ENCODE measurements around the gene POTEB. TPM values are rescaled to one million over a fixed set of nuclear protein-coding genes. Genes with fewer than 3 reads are reported as not detected.
"Not testable (repeated sequence)": the region's sequence is repeated elsewhere in the genome, so short reads cannot be mapped to it uniquely, and the experiment has no call there.

The POTEB gene
- total RNA-seq (2021; fragmentation: NEBNext Ultra II Directional; extraction: Animal tissue kit (Norgen Biotek cat#: 25700)), result not detected in 2 replicates
- not detected in 2 replicates for polyA plus RNA-seq (2011; rRNA removed)
- not detected for polyA plus RNA-seq (2011; cell fraction: cytosol; rRNA removed)
- polyA plus RNA-seq (2011; cell fraction: nucleus; rRNA removed), result not detected
- not detected in 4 replicates for polyA plus RNA-seq (2012, experiment 1 of 2)
- not detected for polyA plus RNA-seq (2012, experiment 2 of 2)
- polyA plus RNA-seq (2013, experiment 1 of 2), result not detected
- polyA plus RNA-seq (2013, experiment 2 of 2), result not detected
- not detected in 2 replicates for polyA minus RNA-seq (2011; rRNA and poly(A)+ RNA removed)
- polyA minus RNA-seq (2011; cell fraction: cytosol; rRNA and poly(A)+ RNA removed), result not detected
- polyA minus RNA-seq (2011; cell fraction: nucleus; rRNA and poly(A)+ RNA removed), result not detected
- long read RNA-seq, experiment 1, result 0 reads
- long read RNA-seq, experiment 2, result 0 reads

DNA sequence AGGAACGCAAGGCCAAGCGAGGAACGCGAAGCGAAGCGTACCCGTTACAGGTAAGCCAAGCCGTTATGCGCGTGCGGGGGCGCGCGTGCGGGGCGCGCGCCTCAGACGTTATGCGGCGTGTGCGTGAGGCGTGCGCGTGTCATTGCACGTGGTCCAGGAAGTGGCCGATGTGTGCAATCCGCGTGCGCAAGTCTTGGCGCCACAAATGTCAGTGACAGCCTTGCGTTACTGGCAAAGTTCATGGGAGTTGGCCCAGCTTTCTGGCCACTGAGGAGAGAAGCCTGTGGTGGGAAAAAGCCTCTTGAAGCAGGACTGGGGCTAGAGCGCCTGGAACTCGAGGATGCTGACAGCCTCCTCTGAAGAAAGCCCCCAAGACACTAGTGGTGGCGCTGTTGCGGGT lies at the start of gene POTEB:
Gene POTEB (minus strand): TSS at position 101 of the 400 bp plus-strand sequence. CDS start 489 bp downstream, outside the sequence.
- H3K23me2 ChIP-seq (ENCODE audit: low read depth, low read length); H3K9ac ChIP-seq (replicated peaks in 1 of 4; ENCODE audit: extremely low read depth in 1 of 4, low read depth in 3 of 4, low read length in 3 of 4); H3K14ac ChIP-seq (ENCODE audit: insufficient read length); H2BK15ac ChIP-seq (ENCODE audit: low read length); H2BK20ac ChIP-seq (ENCODE audit: low read length); H3K23ac ChIP-seq (ENCODE audit: insufficient read length); H3K4ac ChIP-seq (replicated peaks; ENCODE audit: insufficient read length, low read depth, low read length); H2BK12ac ChIP-seq (ENCODE audit: low read depth, low read length); H3K27me3 ChIP-seq (replicated peaks in 1 of 4; ENCODE audit: control insufficient read depth in 3 of 4, extremely low read depth in 1 of 4, insufficient read depth in 3 of 4, low read length in 3 of 4); CTCF ChIA-PET (ENCODE audit: partially characterized antibody); H2AK5ac ChIP-seq (ENCODE audit: low read depth, low read length); POLR2A ChIA-PET (ENCODE audit: partially characterized antibody); H3K79me1 ChIP-seq (ENCODE audit: low read depth, low read length); H3K4me3 ChIP-seq (ENCODE audit: extremely low read depth in 1 of 4, insufficient read depth in 2 of 4, low read depth in 3 of 4, low read length in 4 of 4); H4K20me1 ChIP-seq (replicated peaks in 1 of 2; ENCODE audit: control insufficient read depth in 1 of 2, insufficient read depth in 2 of 2, low read length in 2 of 2); H3K36me3 ChIP-seq (ENCODE audit: control insufficient read depth in 2 of 4, insufficient read depth in 4 of 4, low read length in 3 of 4); H3K9me3 ChIP-seq (ENCODE audit: insufficient read depth in 2 of 2, low read depth in 1 of 2, low read length in 1 of 2); H4K8ac ChIP-seq (ENCODE audit: extremely low read depth, insufficient read depth, low read length); H4K91ac ChIP-seq (replicated peaks; ENCODE audit: insufficient read length, low read length); FAIRE-seq; H3K18ac ChIP-seq (ENCODE audit: extremely low read depth, low read length); H2AFZ ChIP-seq (ENCODE audit: low read length); DNase-seq (ENCODE audit: low read depth in 1 of 2, low spot score in 2 of 2); H4K5ac ChIP-seq (ENCODE audit: insufficient read length, low read depth, low read length); H3K4me1 ChIP-seq (replicated peaks in 1 of 4; ENCODE audit: control insufficient read depth in 3 of 4, insufficient read depth in 4 of 4, low read length in 3 of 4); H3K4me2 ChIP-seq (ENCODE audit: insufficient read depth in 1 of 2, low read depth in 2 of 2, low read length in 2 of 2); H3K56ac ChIP-seq (replicated peaks; ENCODE audit: insufficient read length, low read depth, low read length); H3K79me2 ChIP-seq (ENCODE audit: control insufficient read depth in 1 of 2, insufficient read depth in 2 of 2, low read length in 2 of 2); H3K27ac ChIP-seq (ENCODE audit: low read depth, low read length); H2BK120ac ChIP-seq (replicated peaks; ENCODE audit: low read depth, low read length); H2BK5ac ChIP-seq (ENCODE audit: low read depth, low read length): not testable (repeated sequence)
- WGBS, 2 experiments (ENCODE audit: extremely low coverage in 1 of 2, insufficient coverage in 1 of 2, insufficient read length in 1 of 2, insufficient replicate concordance in 2 of 2, low coverage in 1 of 2, low lambda C conversion rate in 2 of 2, missing lambda C conversion rate in 1 of 2), result no CpG with 5 or more reads among the region's 36 CpGs

GRCh38 chr15:21890955-21891354 lies 13.4 kb upstream of the POTEB start:
- no CpG with 5 or more reads among the region's 6 CpGs for WGBS, 2 experiments (ENCODE audit: extremely low coverage in 1 of 2, insufficient coverage in 1 of 2, insufficient read length in 1 of 2, insufficient replicate concordance in 2 of 2, low coverage in 1 of 2, low lambda C conversion rate in 2 of 2, missing lambda C conversion rate in 1 of 2)
- H2BK120ac ChIP-seq (replicated peaks; ENCODE audit: low read depth, low read length); H4K8ac ChIP-seq (ENCODE audit: extremely low read depth, insufficient read depth, low read length); H3K18ac ChIP-seq (ENCODE audit: extremely low read depth, low read length); H3K27me3 ChIP-seq (replicated peaks in 1 of 4; ENCODE audit: control insufficient read depth in 3 of 4, extremely low read depth in 1 of 4, insufficient read depth in 3 of 4, low read length in 3 of 4); H3K27ac ChIP-seq (ENCODE audit: low read depth, low read length); FAIRE-seq; H3K4me1 ChIP-seq (replicated peaks in 1 of 4; ENCODE audit: control insufficient read depth in 3 of 4, insufficient read depth in 4 of 4, low read length in 3 of 4); H3K79me2 ChIP-seq (ENCODE audit: control insufficient read depth in 1 of 2, insufficient read depth in 2 of 2, low read length in 2 of 2); H4K5ac ChIP-seq (ENCODE audit: insufficient read length, low read depth, low read length); H3K23ac ChIP-seq (ENCODE audit: insufficient read length); H3K23me2 ChIP-seq (ENCODE audit: low read depth, low read length); POLR2A ChIA-PET (ENCODE audit: partially characterized antibody); H2BK15ac ChIP-seq (ENCODE audit: low read length); H3K9me3 ChIP-seq (ENCODE audit: insufficient read depth in 2 of 2, low read depth in 1 of 2, low read length in 1 of 2); H3K4me3 ChIP-seq (ENCODE audit: extremely low read depth in 1 of 4, insufficient read depth in 2 of 4, low read depth in 3 of 4, low read length in 4 of 4); H2BK12ac ChIP-seq (ENCODE audit: low read depth, low read length); H4K20me1 ChIP-seq (replicated peaks in 1 of 2; ENCODE audit: control insufficient read depth in 1 of 2, insufficient read depth in 2 of 2, low read length in 2 of 2); CTCF ChIA-PET (ENCODE audit: partially characterized antibody); H2AK5ac ChIP-seq (ENCODE audit: low read depth, low read length); H3K56ac ChIP-seq (replicated peaks; ENCODE audit: insufficient read length, low read depth, low read length); H2BK20ac ChIP-seq (ENCODE audit: low read length); H3K36me3 ChIP-seq (ENCODE audit: control insufficient read depth in 2 of 4, insufficient read depth in 4 of 4, low read length in 3 of 4); H3K4ac ChIP-seq (replicated peaks; ENCODE audit: insufficient read length, low read depth, low read length); H2AFZ ChIP-seq (ENCODE audit: low read length); H3K9ac ChIP-seq (replicated peaks in 1 of 4; ENCODE audit: extremely low read depth in 1 of 4, low read depth in 3 of 4, low read length in 3 of 4); DNase-seq (ENCODE audit: low read depth in 1 of 2, low spot score in 2 of 2); H3K79me1 ChIP-seq (ENCODE audit: low read depth, low read length); H3K14ac ChIP-seq (ENCODE audit: insufficient read length); H4K91ac ChIP-seq (replicated peaks; ENCODE audit: insufficient read length, low read length); H3K4me2 ChIP-seq (ENCODE audit: insufficient read depth in 1 of 2, low read depth in 2 of 2, low read length in 2 of 2); H2BK5ac ChIP-seq (ENCODE audit: low read depth, low read length): not testable (repeated sequence)

Data from H1 (cell line).